Upper lobe of left lung (tissue), 6 donors: Measurements from ENCODE around the gene TK1. TPM values are rescaled to one million over a fixed set of nuclear protein-coding genes. Genes with fewer than 3 reads are reported as not detected.

Source experiments
- ATAC-seq, 2 donors: fragments of 200-7000 bp; cut with Tn5 transposase; one replicate each; pipeline ENCODE4 v1.9.1; 2022; ENCODE audit warnings: mild to moderate bottlenecking in 2 of 2, moderate library complexity in 2 of 2; ENCODE audit not compliant: low FRiP score in 2 of 2
- DNase-seq, 2 donors: peaks; one replicate each; pipeline ENCODE4 v3.0.0-alpha.2; 2019 to 2020
- H3K27ac ChIP-seq, 4 donors: fragments of 200-600 bp; sonication (generic); one replicate each; pipeline ENCODE4 v1.5.1; 2016 to 2019
- H3K27me3 ChIP-seq, 4 donors: fragments of 200-600 bp; sonication (generic); one replicate each; pipeline ENCODE4 v1.5.1; 2017 to 2019
- H3K36me3 ChIP-seq, 4 donors: fragments of 200-600 bp; sonication (generic); one replicate each; pipeline ENCODE4 v1.5.1; 2016 to 2019
- H3K4me1 ChIP-seq, 4 donors: fragments of 200-600 bp; sonication (generic); one replicate each; pipeline ENCODE4 v1.5.1; 2018 to 2019
- H3K4me3 ChIP-seq, 4 donors: fragments of 200-600 bp; sonication (generic); one replicate each; pipeline ENCODE4 v1.5.1; 2017 to 2019; ENCODE audit warnings: mild to moderate bottlenecking in 2 of 4, moderate library complexity in 1 of 4
- H3K9me3 ChIP-seq, 4 donors: fragments of 200-600 bp; sonication (generic); one replicate each; pipeline ENCODE4 v1.5.1; 2018 to 2019
- CTCF ChIP-seq, 6 experiments: fragments of 450-650 bp in 4 of 6; fragments of 200-600 bp in 2 of 6; sonication (generic) in 2 of 6; IDR thresholded peaks; one replicate each; pipeline ENCODE4 v1.5.1; 2016 to 2019; ENCODE audit warnings: antibody characterized with exemption in 6 of 6
- EP300 ChIP-seq, 4 donors: sonication (generic); formaldehyde crosslinking; IDR thresholded peaks; one replicate each; pipeline ENCODE4 v1.5.1; 2017; ENCODE audit warnings: antibody characterized with exemption in 4 of 4, control low read depth in 2 of 4
- POLR2A ChIP-seq, 4 donors: fragments of 450-650 bp; IDR thresholded peaks; one replicate each; pipeline ENCODE4 v1.5.1; 2016 to 2017; ENCODE audit warnings: antibody characterized with exemption in 4 of 4, mild to moderate bottlenecking in 2 of 4
- POLR2AphosphoS5 ChIP-seq, 2 donors: sonication (generic); formaldehyde crosslinking; IDR thresholded peaks; one replicate each; pipeline ENCODE4 v1.5.1; 2017; ENCODE audit warnings: antibody characterized with exemption in 2 of 2
- WGBS, 2 donors: methylation state at CpG; one replicate each; pipeline ENCODE4 v1.1.5; 2017 to 2018; 5-methylcytosine and 5-hydroxymethylcytosine counted together
- total RNA-seq, 6 donors: library from RNA; depleted of rRNA in 4 of 6; stranded (reverse); fragments of >200 nt in 4 of 6; gene quantifications; one replicate each; pipeline versions ENCODE4 v1.1.0 to v1.2.1, GENCODE V29; 2016 to 2021
- donor health status: DM: no; HTN: no; CAD: no; lungs with moderate emphysema.
- donor health status: DM: no; HTN: yes; CAD: no; lungs with severe emphysema.

TK1 gene
- total RNA-seq, 6 donors from 2014 or later: 2.8 to 16.0 (median 9.0) TPM

GRCh38 chr17:78196716-78197115 is 9.9 kb upstream of the TK1 start:
- DNase-seq: no peak
- Histone ChIP-seq H3K36me3 (peaks cover 0 to 59% (median 24%) of the 10 kb centered on the region in 4 donors), H3K27ac (peak overlapping the region in 1 of 4 donors; percentile 86), H3K27me3 (no peaks in the 10 kb centered on the region), H3K4me1 (peaks cover 3 to 5% (median 4%) of the 10 kb centered on the region in 4 donors), H3K4me3 (no peak overlapping the region), H3K9me3 (no peaks in the 10 kb centered on the region)
- TF ChIP-seq POLR2AphosphoS5 (IDR thresholded peaks at IDR 0.05) (no peak), CTCF (IDR thresholded peaks at IDR 0.05) (no peak), EP300 (IDR thresholded peaks at IDR 0.05) (no peak), POLR2A (IDR thresholded peaks at IDR 0.05) (no peak)
- no peak for ATAC-seq
- WGBS, 2 donors: 90 to 93% methylated on average over 5 of the region's 5 CpGs

GRCh38 chr17:78185981-78186691 is 716 bp downstream of the TK1 start:
- Histone ChIP-seq H3K4me3 (peak overlapping the region in 3 of 4 donors; percentile 47 to 68 (median 64)), H3K36me3 (peaks cover 0 to 8% (median 7%) of the 10 kb centered on the region in 4 donors), H3K27ac (peak overlapping the region; percentile 63 to 88 (median 81)), H3K27me3 (no peaks in the 10 kb centered on the region), H3K4me1 (peaks cover 25 to 59% (median 34%) of the 10 kb centered on the region in 4 donors), H3K9me3 (no peaks in the 10 kb centered on the region)
- peak; percentile 75 to 79 for ATAC-seq
- WGBS, 2 donors: 46 to 51% methylated on average over 10 of the region's 10 CpGs
- peak in 1 of 2 donors; percentile 83 for DNase-seq
- TF ChIP-seq EP300 (IDR thresholded peaks at IDR 0.05): no peak
- TF ChIP-seq POLR2AphosphoS5 (IDR thresholded peaks at IDR 0.05): peak in 1 of 2 donors; percentile 30
- peak in 1 of 4 donors; percentile 19 for TF ChIP-seq POLR2A (IDR thresholded peaks at IDR 0.05)
- TF ChIP-seq CTCF (IDR thresholded peaks at IDR 0.05): no peak

- Histone ChIP-seq H3K27ac (peak overlapping the region in 3 of 4 donors; percentile 16 to 88 (median 73)), H3K36me3 (no peaks in the 10 kb centered on the region), H3K4me1 (peaks cover 33 to 70% (median 42%) of the 10 kb centered on the region in 4 donors), H3K9me3 (no peaks in the 10 kb centered on the region), H3K27me3 (no peaks in the 10 kb centered on the region), H3K4me3 (peak overlapping the region in 2 of 4 donors; percentile 18 to 24)
- DNase-seq (peak in 1 of 2 donors; percentile 80), ATAC-seq (no peak)
- TF ChIP-seq POLR2A (IDR thresholded peaks at IDR 0.05) (peak in 1 of 4 donors; percentile 50), EP300 (IDR thresholded peaks at IDR 0.05) (peak in 1 of 4 donors; percentile 21), POLR2AphosphoS5 (IDR thresholded peaks at IDR 0.05) (peak in 1 of 2 donors; percentile 69), CTCF (IDR thresholded peaks at IDR 0.05) (no peak)
- WGBS, 2 donors: 74 to 78% methylated on average over 8 to 9 of the region's 9 CpGs
Observed at GRCh38 chr17:78184868-78185267, 2.0 kb downstream of the TK1 start.

- no peaks in the 10 kb centered on the region for H3K27me3 ChIP-seq
- 61 to 64% methylated on average over 8 to 10 of the region's 10 CpGs for WGBS, 2 donors
- ATAC-seq (no peak), DNase-seq (no peak)
- peaks cover 37 to 72% (median 47%) of the 10 kb centered on the region in 4 donors for H3K4me1 ChIP-seq
- no peaks in the 10 kb centered on the region for H3K9me3 ChIP-seq
- H3K36me3 ChIP-seq: no peaks in the 10 kb centered on the region
- no peak overlapping the region for H3K4me3 ChIP-seq
- peak overlapping the region in 3 of 4 donors; percentile 45 to 88 (median 73) for H3K27ac ChIP-seq
- no peak for TF ChIP-seq EP300 (IDR thresholded peaks at IDR 0.05)
- no peak for TF ChIP-seq CTCF (IDR thresholded peaks at IDR 0.05)
- TF ChIP-seq POLR2A (IDR thresholded peaks at IDR 0.05): no peak
- no peak for TF ChIP-seq POLR2AphosphoS5 (IDR thresholded peaks at IDR 0.05)
Observed at GRCh38 chr17:78184351-78184750, 2.5 kb downstream of the TK1 start.
